D721Med (cell line): ENCODE measurements around the gene TTC23L.

Source experiments
- DNase-seq: peaks from one replicate; pipeline ENCODE4 v3.0.0; 2011; ENCODE audit warnings: low spot score; ENCODE audit not compliant: insufficient read length
- FAIRE-seq: peaks from 2 replicates; lab custom pipeline; 2011; peaks lifted over from hg19 to GRCh38; lab: Jason Lieb, UNC
- TF ChIP-seq, protein P1 (sequence below): IDR thresholded peaks from 2 replicates; pipeline ENCODE4 v1.5.1; 2012; ENCODE audit warnings: mild to moderate bottlenecking, control low read depth; ENCODE audit not compliant: insufficient read depth; ENCODE audit errors: missing control alignments

TTC23L gene

DNA sequence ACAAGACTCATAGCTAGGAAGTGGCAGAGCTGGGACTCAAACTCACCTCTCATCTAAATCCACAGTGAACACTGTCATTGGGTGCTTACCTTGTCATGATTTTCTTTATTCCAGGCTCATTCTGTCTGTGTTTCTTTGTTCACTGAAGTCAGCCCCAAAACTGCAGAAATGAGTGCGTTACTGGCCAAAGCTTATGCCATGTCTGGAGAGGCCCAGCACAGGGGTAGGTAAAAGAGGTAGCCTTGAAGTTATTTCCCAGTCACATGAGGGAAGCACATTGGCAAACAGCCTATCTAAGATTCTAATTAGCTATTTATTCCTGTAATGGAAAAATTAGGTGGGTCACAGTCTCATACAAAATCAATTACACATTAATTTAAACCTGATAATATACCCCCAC is 29.8 kb downstream of the TTC23L start:
- no peak for FAIRE-seq
- no peak for DNase-seq
- TF ChIP-seq, protein P1, sequence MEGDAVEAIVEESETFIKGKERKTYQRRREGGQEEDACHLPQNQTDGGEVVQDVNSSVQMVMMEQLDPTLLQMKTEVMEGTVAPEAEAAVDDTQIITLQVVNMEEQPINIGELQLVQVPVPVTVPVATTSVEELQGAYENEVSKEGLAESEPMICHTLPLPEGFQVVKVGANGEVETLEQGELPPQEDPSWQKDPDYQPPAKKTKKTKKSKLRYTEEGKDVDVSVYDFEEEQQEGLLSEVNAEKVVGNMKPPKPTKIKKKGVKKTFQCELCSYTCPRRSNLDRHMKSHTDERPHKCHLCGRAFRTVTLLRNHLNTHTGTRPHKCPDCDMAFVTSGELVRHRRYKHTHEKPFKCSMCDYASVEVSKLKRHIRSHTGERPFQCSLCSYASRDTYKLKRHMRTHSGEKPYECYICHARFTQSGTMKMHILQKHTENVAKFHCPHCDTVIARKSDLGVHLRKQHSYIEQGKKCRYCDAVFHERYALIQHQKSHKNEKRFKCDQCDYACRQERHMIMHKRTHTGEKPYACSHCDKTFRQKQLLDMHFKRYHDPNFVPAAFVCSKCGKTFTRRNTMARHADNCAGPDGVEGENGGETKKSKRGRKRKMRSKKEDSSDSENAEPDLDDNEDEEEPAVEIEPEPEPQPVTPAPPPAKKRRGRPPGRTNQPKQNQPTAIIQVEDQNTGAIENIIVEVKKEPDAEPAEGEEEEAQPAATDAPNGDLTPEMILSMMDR = no peak

DNA sequence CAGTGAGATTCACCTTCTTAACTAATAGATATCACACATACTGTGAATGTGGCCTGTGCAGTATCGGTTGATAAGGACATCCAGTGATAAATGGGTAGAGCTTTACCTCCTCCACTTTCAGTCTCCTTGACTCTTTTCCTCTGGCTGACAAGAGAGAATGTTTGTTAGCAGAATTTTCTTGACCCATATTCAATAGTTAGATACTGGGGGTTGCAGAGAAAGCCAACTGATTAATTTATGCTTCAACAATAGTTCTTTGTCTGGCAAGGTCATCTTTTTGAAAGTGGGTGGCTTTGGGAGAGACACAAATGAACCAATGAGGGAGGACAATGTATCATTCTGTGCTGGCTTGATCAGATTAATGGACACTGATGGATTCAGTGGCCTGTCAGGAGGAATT is 30.3 kb downstream of the TTC23L start:
- DNase-seq = no peak
- TF ChIP-seq, protein P1 = no peak
- no peak for FAIRE-seq

DNA sequence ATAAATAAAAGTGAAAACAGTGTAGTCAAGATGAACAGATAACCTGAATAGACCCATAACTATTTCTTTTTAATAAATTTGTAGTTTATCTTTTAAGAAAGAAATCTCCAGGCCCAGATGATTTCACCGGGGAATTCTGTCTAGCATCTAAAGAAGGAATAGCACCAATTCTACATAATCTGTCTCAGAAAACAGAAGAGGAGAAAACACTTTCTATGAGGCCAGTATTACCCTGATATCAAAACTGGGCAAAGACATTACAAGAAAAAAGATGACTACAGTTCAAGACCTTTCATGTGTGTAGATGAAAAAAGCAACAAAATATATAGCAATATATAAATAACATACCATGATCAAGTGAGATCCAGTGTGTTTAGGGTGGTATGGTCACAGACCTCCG is 31.4 kb downstream of the TTC23L start:
- no peak for FAIRE-seq
- no peak for DNase-seq
- TF ChIP-seq, protein P1 = no peak

DNA sequence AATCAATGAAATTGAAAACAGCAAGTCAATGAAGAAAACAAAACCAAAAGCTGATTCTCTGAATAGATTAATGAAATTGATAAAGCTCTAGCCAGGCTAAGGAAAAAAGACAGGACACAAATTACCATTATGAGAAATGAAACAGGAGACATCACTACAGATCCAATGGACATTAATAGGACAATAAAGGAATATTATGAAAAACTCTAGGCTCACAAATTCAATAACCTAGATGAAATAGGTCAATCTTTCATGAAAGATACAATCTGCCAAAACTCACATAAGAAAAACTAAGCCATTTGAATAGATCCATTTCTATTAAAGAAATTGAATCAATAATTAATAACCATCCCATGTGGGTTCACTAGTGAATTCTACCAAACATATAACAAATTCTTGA is 37.3 kb downstream of the TTC23L start:
- TF ChIP-seq, protein P1 = no peak
- no peak for DNase-seq
- FAIRE-seq = no peak

DNA sequence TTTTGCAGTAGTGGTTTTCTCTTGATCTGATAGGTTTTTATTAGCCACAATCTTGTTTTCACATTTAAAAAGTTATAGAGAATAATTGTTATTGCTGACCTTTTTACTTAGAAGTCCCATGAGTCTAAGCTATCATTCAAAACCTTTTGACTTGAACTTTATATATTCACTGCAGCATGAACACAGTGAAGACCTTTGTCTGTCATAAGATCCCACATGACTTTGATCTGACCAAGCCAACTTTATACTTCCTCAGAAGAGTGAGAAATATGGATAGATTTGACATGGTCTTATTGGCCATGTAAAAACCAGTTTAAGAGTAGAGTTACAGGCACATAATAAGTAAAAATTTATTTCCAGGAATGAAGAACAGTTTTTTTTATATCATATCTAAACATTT is 42.3 kb downstream of the TTC23L start:
- FAIRE-seq (no peak), DNase-seq (no peak)
- TF ChIP-seq, protein P1 = no peak

DNA sequence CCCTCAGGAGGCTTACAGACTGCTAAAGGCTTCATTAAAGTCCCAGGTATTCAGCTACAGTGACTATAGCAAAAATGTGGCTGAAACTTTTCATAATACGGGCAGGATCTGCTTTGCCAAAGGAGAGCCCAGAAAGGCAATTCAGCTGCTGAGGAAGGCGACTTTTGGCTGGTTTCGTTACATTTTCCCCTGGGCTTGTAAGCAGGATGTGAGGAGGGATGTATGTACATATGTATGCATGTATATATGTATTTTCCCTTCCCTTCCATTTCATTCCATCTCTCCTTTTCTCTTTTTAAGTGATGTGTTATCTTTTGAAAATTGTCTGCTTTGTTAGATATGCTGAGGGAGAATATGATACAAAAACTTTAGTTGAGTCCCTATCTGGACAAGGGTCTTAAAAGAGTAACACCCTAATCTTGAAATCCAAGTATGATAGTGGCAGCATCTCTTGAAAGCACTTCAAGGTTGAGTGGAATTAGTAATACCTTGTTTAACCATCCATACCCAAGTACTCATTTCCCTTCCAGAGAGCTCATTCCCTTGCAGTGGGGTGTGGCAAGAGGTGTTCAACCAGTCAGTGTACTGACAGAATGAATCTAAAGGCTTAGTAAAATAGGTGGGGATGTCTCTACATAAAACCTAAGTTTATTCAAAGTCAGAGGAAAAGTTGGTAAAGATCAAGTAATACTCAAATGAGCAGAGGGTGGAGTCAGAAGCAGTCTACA is 47.6 kb downstream of the TTC23L start:
- TF ChIP-seq, protein P1 = no peak
- DNase-seq = no peak
- no peak for FAIRE-seq

DNA sequence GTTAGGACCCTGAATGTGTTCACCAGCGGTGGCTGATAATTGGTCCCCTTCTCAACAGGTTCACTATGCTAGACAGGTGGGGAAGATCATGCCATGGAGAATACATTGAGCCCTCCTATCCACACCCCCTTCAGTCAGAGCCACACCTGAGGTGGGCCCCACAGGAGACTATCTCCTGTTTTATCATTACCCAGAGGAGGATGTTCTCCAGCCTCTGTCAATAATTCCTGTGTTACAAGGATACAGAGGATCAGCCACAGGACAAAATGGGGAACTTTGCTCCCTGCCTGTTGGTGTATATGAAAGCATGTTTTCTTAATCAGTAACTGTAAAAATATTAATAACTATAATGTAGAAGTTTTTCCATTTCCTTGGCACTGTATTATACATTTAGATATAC is 50.4 kb downstream of the TTC23L start:
- FAIRE-seq (no peak), DNase-seq (no peak)

More for the DNA sequence above, 50.4 kb downstream of the TTC23L start:
- TF ChIP-seq, protein P1 = no peak
